ENCODE results near the gene LINGO4.

- no peak for TF ChIP-seq CTCF (IDR thresholded peaks at IDR 0.05)
- TF ChIP-seq ZSCAN18 (CRISPR knock-in tag; IDR thresholded peaks at IDR 0.05): no peak
Measured at GRCh38 chr1:151819976-151820623, 14.9 kb upstream of the LINGO4 start.
